Spleen (tissue), 7 donors: ENCODE results near the gene PPP1R37.

Experiments
- POLR2A ChIP-seq, 3 donors: fragments of 450-650 bp; IDR thresholded peaks; one replicate each; pipeline ENCODE4 v1.5.1; 2017; ENCODE audit warnings: antibody characterized with exemption in 3 of 3, mild to moderate bottlenecking in 1 of 3
- TF ChIP-seq, protein P1 (sequence below), 11 experiments: fragments of 200-600 bp in 7 of 11; fragments of 450-650 bp in 4 of 11; sonication (generic) in 4 of 11; IDR thresholded peaks in 8 of 11; conservative IDR thresholded peaks in 3 of 11; 1 replicate in 7 of 11; 2 replicates in 4 of 11; pipeline versions ENCODE4 v1.4.0 to v1.8.0; 2016 to 2021; ENCODE audit warnings: antibody characterized with exemption in 11 of 11, inconsistent platforms in 4 of 11, mild to moderate bottlenecking in 1 of 11
- donor health status: DM: no; HTN: no; CAD: no; lungs with moderate emphysema.
- donor health status: DM: no; HTN: no; CAD: no.
- donor health status: DM: no; HTN: no; CAD: no.

- TF ChIP-seq POLR2A (IDR thresholded peaks at IDR 0.05): peak in 1 of 3 donors; percentile 49
- TF ChIP-seq, protein P1, sequence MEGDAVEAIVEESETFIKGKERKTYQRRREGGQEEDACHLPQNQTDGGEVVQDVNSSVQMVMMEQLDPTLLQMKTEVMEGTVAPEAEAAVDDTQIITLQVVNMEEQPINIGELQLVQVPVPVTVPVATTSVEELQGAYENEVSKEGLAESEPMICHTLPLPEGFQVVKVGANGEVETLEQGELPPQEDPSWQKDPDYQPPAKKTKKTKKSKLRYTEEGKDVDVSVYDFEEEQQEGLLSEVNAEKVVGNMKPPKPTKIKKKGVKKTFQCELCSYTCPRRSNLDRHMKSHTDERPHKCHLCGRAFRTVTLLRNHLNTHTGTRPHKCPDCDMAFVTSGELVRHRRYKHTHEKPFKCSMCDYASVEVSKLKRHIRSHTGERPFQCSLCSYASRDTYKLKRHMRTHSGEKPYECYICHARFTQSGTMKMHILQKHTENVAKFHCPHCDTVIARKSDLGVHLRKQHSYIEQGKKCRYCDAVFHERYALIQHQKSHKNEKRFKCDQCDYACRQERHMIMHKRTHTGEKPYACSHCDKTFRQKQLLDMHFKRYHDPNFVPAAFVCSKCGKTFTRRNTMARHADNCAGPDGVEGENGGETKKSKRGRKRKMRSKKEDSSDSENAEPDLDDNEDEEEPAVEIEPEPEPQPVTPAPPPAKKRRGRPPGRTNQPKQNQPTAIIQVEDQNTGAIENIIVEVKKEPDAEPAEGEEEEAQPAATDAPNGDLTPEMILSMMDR (IDR thresholded peaks at IDR 0.05 in 8 of 11, conservative IDR thresholded peaks at IDR 0.05 in 3 of 11): no peak
These were observed 16.7 kb upstream of the PPP1R37 start, which contains the start of gene ZNF296 for GRCh38 chr19:45076029-45076850.
